ENCODE data around the gene SLC27A1. TPM values are rescaled to one million over a fixed set of nuclear protein-coding genes. Genes with fewer than 3 reads are reported as not detected.

SLC27A1 gene
- total and polyA plus RNA-seq, 10 of the 15 experiments (the other 5 are each of a cell fraction or from before 2014, with no cell fraction given), result 0.11 to 2.3 (median 1.2) TPM

GRCh38 chr19:17423429-17424208 is 46.7 kb upstream of the SLC27A1 start:
- RAD21 ChIA-PET (ENCODE audit: unreplicated experiment), result no interaction called here
- TF ChIP-seq ETV6 (conservative IDR thresholded peaks at IDR 0.05 in 1 of 2, IDR thresholded peaks at IDR 0.05 in 1 of 2; ENCODE audit: borderline replicate concordance in 1 of 2, low read depth in 1 of 2) (no peak), EP300 (IDR thresholded peaks at IDR 0.05; ENCODE audit: borderline replicate concordance in 1 of 2, control insufficient read depth in 1 of 2, low read depth in 2 of 2, low read length in 2 of 2) (no peak), CHD2 (IDR thresholded peaks at IDR 0.05; ENCODE audit: borderline replicate concordance, low read depth, low read length) (no peak), YBX1 (IDR thresholded peaks at IDR 0.05) (no peak), SMC3 (IDR thresholded peaks at IDR 0.05; ENCODE audit: borderline replicate concordance, low read length) (no peak), POLR2A (IDR thresholded peaks at IDR 0.05; ENCODE audit: low read depth, low read length) (0 out of 2 replicates have a peak, but pooled peaks have one; percentile 6)
- TF ChIP-seq, protein P1, sequence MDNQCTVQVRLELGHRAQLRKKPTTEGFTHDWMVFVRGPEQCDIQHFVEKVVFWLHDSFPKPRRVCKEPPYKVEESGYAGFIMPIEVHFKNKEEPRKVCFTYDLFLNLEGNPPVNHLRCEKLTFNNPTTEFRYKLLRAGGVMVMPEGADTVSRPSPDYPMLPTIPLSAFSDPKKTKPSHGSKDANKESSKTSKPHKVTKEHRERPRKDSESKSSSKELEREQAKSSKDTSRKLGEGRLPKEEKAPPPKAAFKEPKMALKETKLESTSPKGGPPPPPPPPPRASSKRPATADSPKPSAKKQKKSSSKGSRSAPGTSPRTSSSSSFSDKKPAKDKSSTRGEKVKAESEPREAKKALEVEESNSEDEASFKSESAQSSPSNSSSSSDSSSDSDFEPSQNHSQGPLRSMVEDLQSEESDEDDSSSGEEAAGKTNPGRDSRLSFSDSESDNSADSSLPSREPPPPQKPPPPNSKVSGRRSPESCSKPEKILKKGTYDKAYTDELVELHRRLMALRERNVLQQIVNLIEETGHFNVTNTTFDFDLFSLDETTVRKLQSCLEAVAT (IDR thresholded peaks at IDR 0.05), result no peak
- H3K9ac ChIP-seq (ENCODE audit: control insufficient read depth, insufficient read depth, low read length), result no peak overlapping the region
- intact Hi-C loops (cut with micrococcal nuclease; ENCODE audit: unreplicated experiment), result no loop called here
- no peaks in the 10 kb centered on the region for H3K9me3 ChIP-seq (replicated peaks; ENCODE audit: control insufficient read depth, insufficient read depth, low read length)
- POLR2A ChIA-PET, result interaction anchor here (0.6 to 0.7 kb wide), 2 partner anchors 87 to 182 kb away, joined by 3 to 6 read pairs; no protein-coding TSS in a partner anchor
- CTCF ChIA-PET, result no interaction called here
- in situ Hi-C loops (cut with MboI), result no loop called here
- no peak overlapping the region for H3K4me2 ChIP-seq (ENCODE audit: control insufficient read depth, insufficient read depth)
- H3K27ac ChIP-seq (ENCODE audit: control insufficient read depth, insufficient read depth), result no peak overlapping the region
- no peaks in the 10 kb centered on the region for H4K20me1 ChIP-seq (ENCODE audit: control insufficient read depth, insufficient read depth)
- DNase-seq (ENCODE audit: low read depth, low spot score), result no peak
- SMC1A ChIA-PET (ENCODE audit: uncharacterized antibody, unreplicated experiment), result no interaction called here
- BruUV-seq (replicated peaks), result no TSS peak
- peaks cover 3% of the 10 kb centered on the region; the same call in 1 of the 2 replicates for H3K4me1 ChIP-seq (ENCODE audit: control insufficient read depth, insufficient read depth, low read length)
- H3K27me3 ChIP-seq (replicated peaks in 1 of 2; ENCODE audit: control insufficient read depth in 2 of 2, insufficient read depth in 2 of 2, low read length in 1 of 2), result no peaks in the 10 kb centered on the region
- no peak for ATAC-seq
- FAIRE-seq, result no peak
- H2AFZ ChIP-seq (ENCODE audit: control insufficient read depth, low read depth, low read length), result no peak overlapping the region
- WGBS (ENCODE audit: insufficient coverage, insufficient replicate concordance, low lambda C conversion rate, missing lambda C conversion rate), result 83% methylated on average over 20 of the region's 20 CpGs
- H3K4me3 ChIP-seq, result no peak overlapping the region
- H3K36me3 ChIP-seq (ENCODE audit: control insufficient read depth in 2 of 2, insufficient read depth in 2 of 2, low read length in 1 of 2), result no peaks in the 10 kb centered on the region
- H3K79me2 ChIP-seq (ENCODE audit: control insufficient read depth, insufficient read depth, low read length), result peaks cover 2% of the 10 kb centered on the region; the same call in 1 of the 2 replicates
